B cell (primary cell): ENCODE measurements around the gene LRBA. TPM values are rescaled to one million over a fixed set of nuclear protein-coding genes. Genes with fewer than 3 reads are reported as not detected.

Source experiments
- ATAC-seq: fragments of 200-7000 bp; cut with Tn5 transposase; one replicate; pipeline ENCODE4 v1.10.0; 2021; ENCODE audit warnings: low read depth, mild to moderate bottlenecking, moderate number of reproducible peaks, moderate library complexity
- CTCF ChIA-PET: fragments of 350-600 bp; sonication (Branson Sonifier 250); formaldehyde crosslinking; loops from one replicate; lab custom pipeline; 2021; ENCODE audit warnings: antibody characterized with exemption, inconsistent platforms; lab: Charles Lee
- POLR2A ChIA-PET: fragments of 350-600 bp; sonication (Branson Sonifier 250); formaldehyde crosslinking; loops from one replicate; lab custom pipeline; 2021; ENCODE audit warnings: antibody characterized with exemption; lab: Charles Lee
- DNase-seq: peaks from one replicate; pipeline ENCODE4 v3.0.0; 2013
- H2AFZ ChIP-seq: 2 replicates; pipeline ENCODE4 v1.6.1; 2012; ENCODE audit warnings: mild to moderate bottlenecking, low read depth, low read length; ENCODE audit not compliant: insufficient read depth, poor library complexity, severe bottlenecking
- H3K27ac ChIP-seq, 2 donors: 1 replicate in 1 of 2; 2 replicates in 1 of 2; pipeline ENCODE4 v1.5.1; 2012 to 2013; ENCODE audit warnings: low read length in 2 of 2, mild to moderate bottlenecking in 2 of 2, moderate library complexity in 1 of 2
- H3K27me3 ChIP-seq, 4 experiments: fragments of 200-600 bp in 1 of 4; sonication (generic) in 1 of 4; replicated peaks in 1 of 4; 1 replicate in 2 of 4; 2 replicates in 2 of 4; pipeline versions ENCODE4 v1.6.1 to v1.7.0; 2013 to 2016; ENCODE audit warnings: low read length in 3 of 4, mild to moderate bottlenecking in 2 of 4, mixed read lengths in 1 of 4, moderate library complexity in 1 of 4; ENCODE audit not compliant: insufficient read depth in 4 of 4, control insufficient read depth in 3 of 4; ENCODE audit errors: control extremely low read depth in 1 of 4
- H3K36me3 ChIP-seq, 2 experiments: replicated peaks in 1 of 2; 1 replicate in 1 of 2; 2 replicates in 1 of 2; pipeline versions ENCODE4 v1.6.1 to v1.7.1; 2013; ENCODE audit warnings: low read length in 1 of 2; ENCODE audit not compliant: insufficient read depth in 2 of 2, control insufficient read depth in 1 of 2; ENCODE audit errors: control extremely low read depth in 1 of 2, extremely low read depth in 1 of 2
- H3K4me1 ChIP-seq, 2 donors: fragments of 200-600 bp in 1 of 2; sonication (generic) in 1 of 2; 1 replicate in 1 of 2; 2 replicates in 1 of 2; pipeline versions ENCODE4 v1.5.1 to v1.6.1; 2013 to 2017; ENCODE audit warnings: low read length in 2 of 2; ENCODE audit not compliant: control insufficient read depth in 2 of 2, insufficient read depth in 2 of 2
- H3K4me2 ChIP-seq: replicated peaks from 2 replicates; pipeline ENCODE3; 2012; ENCODE audit warnings: mild to moderate bottlenecking, low read depth, low read length; ENCODE audit not compliant: poor library complexity, severe bottlenecking
- H3K4me3 ChIP-seq, 5 experiments: fragments of 200-600 bp in 1 of 5; sonication (generic) in 1 of 5; 1 replicate in 3 of 5; 2 replicates in 2 of 5; pipeline versions ENCODE4 v1.5.1 to v1.7.0; 2011 to 2016; ENCODE audit warnings: low read length in 4 of 5, mild to moderate bottlenecking in 4 of 5, low read depth in 2 of 5, control low read depth in 1 of 5, moderate library complexity in 1 of 5; ENCODE audit not compliant: insufficient read depth in 1 of 5; ENCODE audit errors: control extremely low read depth in 1 of 5, extremely low read depth in 1 of 5
- H3K79me2 ChIP-seq: fragments of 200-600 bp; sonication (generic); one replicate; pipeline ENCODE4 v1.6.0; 2016; ENCODE audit warnings: low read length; ENCODE audit not compliant: control insufficient read depth, insufficient read depth
- H3K9ac ChIP-seq: fragments of 200-600 bp; sonication (generic); 2 replicates; pipeline ENCODE4 v1.6.1; 2017; ENCODE audit warnings: mild to moderate bottlenecking, low read length, moderate library complexity
- H3K9me3 ChIP-seq, 3 donors: one replicate each; pipeline versions ENCODE4 v1.6.1 to v1.7.1; 2013; ENCODE audit warnings: low read length in 2 of 3; ENCODE audit not compliant: control insufficient read depth in 2 of 3, insufficient read depth in 1 of 3; ENCODE audit errors: control extremely low read depth in 1 of 3
- H4K20me1 ChIP-seq: 2 replicates; pipeline ENCODE4 v1.6.0; 2012; ENCODE audit warnings: mild to moderate bottlenecking, low read length; ENCODE audit not compliant: insufficient read depth, control insufficient read depth, poor library complexity, severe bottlenecking
- H3K27ac Mint-ChIP-seq: one replicate; pipeline ENCODE4 v1.8.0; 2021; ENCODE audit warnings: mixed read lengths
- H3K27me3 Mint-ChIP-seq: one replicate; pipeline ENCODE4 v1.8.0; 2021; ENCODE audit warnings: mixed read lengths
- H3K4me1 Mint-ChIP-seq: one replicate; pipeline ENCODE4 v1.8.0; 2021; ENCODE audit warnings: mixed read lengths
- H3K4me3 Mint-ChIP-seq: one replicate; pipeline ENCODE4 v1.8.0; 2021; ENCODE audit warnings: mixed read lengths
- H3K9me3 Mint-ChIP-seq: one replicate; pipeline ENCODE4 v1.8.0; 2022; ENCODE audit warnings: mixed read lengths; ENCODE audit not compliant: insufficient read depth
- CTCF ChIP-seq: fragments of 200-600 bp; IDR thresholded peaks from one replicate; pipeline ENCODE4 v1.8.0; 2022; ENCODE audit warnings: antibody characterized with exemption, mild to moderate bottlenecking
- EZH2 ChIP-seq: IDR thresholded peaks from 2 replicates; pipeline ENCODE4 v1.6.1; 2012; ENCODE audit warnings: borderline replicate concordance, low read depth, mild to moderate bottlenecking, moderate library complexity, low read length; ENCODE audit not compliant: insufficient read depth, poor library complexity, severe bottlenecking
- WGBS: methylation state at CpG from one replicate; pipeline ENCODE4 v1.1.5; 2013; ENCODE audit warnings: missing lambda C conversion rate; ENCODE audit not compliant: insufficient coverage; 5-methylcytosine and 5-hydroxymethylcytosine counted together
- intact Hi-C: fragments of 100-400 bp; cut with micrococcal nuclease; formaldehyde crosslinking; loops from one replicate; pipeline ENCODE4 v1.10.0; 2022
- polyA plus RNA-seq: library from polyadenylated mRNA; depleted of rRNA; stranded (reverse); fragments of >200 nt; gene quantifications from 2 replicates; pipeline ENCODE4 v1.2.3, GENCODE V29; 2012
- total RNA-seq, 2 donors: library from RNA; stranded (reverse); fragments of 120-200 nt in 1 of 2; gene quantifications; 1 replicate in 1 of 2; 2 replicates in 1 of 2; pipeline versions ENCODE4 v1.2.3 to v1.2.4, GENCODE V29; 2013 to 2022

LRBA gene
- total and polyA plus RNA-seq, 2 donors (not counting 1 experiment from before 2014, with no cell fraction given): 17.5 to 86.7 TPM

- CTCF ChIA-PET: interaction anchor here (0.8 kb wide), 1 partner anchor 8 kb away, joined by 3 read pairs; no protein-coding TSS in a partner anchor
- 97% methylated on average over 4 of the region's 7 CpGs for WGBS
- Mint-ChIP-seq H3K4me3 (no peak overlapping the region), H3K4me1 (no peaks in the 10 kb centered on the region), H3K27me3 (no peaks in the 10 kb centered on the region), H3K27ac (no peak overlapping the region), H3K9me3 (no peaks in the 10 kb centered on the region)
- H3K9me3 ChIP-seq: no peaks in the 10 kb centered on the region
- TF ChIP-seq EZH2: no peak
- H3K4me3 ChIP-seq: no peak overlapping the region
- H3K36me3 ChIP-seq: no peaks in the 10 kb centered on the region
- H3K27me3 ChIP-seq: no peaks in the 10 kb centered on the region
- no peak overlapping the region for H3K9ac ChIP-seq
- H4K20me1 ChIP-seq: no peaks in the 10 kb centered on the region
- H3K4me1 ChIP-seq: no peaks in the 10 kb centered on the region
- ATAC-seq (no peak), DNase-seq (no peak)
- POLR2A ChIA-PET: no interaction called here
- intact Hi-C loops: no loop called here
- H3K27ac ChIP-seq: no peak overlapping the region
- H2AFZ ChIP-seq: no peak overlapping the region
- no peak overlapping the region for H3K4me2 ChIP-seq
- no peaks in the 10 kb centered on the region for H3K79me2 ChIP-seq
Measured at GRCh38 chr4:150251752-150252190, 763.3 kb downstream of the LRBA start.

- TF ChIP-seq CTCF: no peak
- Mint-ChIP-seq H3K4me1 (no peaks in the 10 kb centered on the region), H3K27me3 (no peaks in the 10 kb centered on the region), H3K9me3 (no peaks in the 10 kb centered on the region), H3K27ac (no peak overlapping the region), H3K4me3 (no peak overlapping the region)
- H3K4me2 ChIP-seq: no peak overlapping the region
- intact Hi-C loops: no loop called here
- no peaks in the 10 kb centered on the region for H3K27me3 ChIP-seq
- no peak overlapping the region for H3K4me3 ChIP-seq
- POLR2A ChIA-PET: no interaction called here
- no peak overlapping the region for H3K27ac ChIP-seq
- H2AFZ ChIP-seq: no peak overlapping the region
- no peaks in the 10 kb centered on the region for H3K36me3 ChIP-seq
- ATAC-seq (no peak), DNase-seq (no peak)
- H4K20me1 ChIP-seq: no peaks in the 10 kb centered on the region
- no peaks in the 10 kb centered on the region for H3K9me3 ChIP-seq
- no peaks in the 10 kb centered on the region for H3K4me1 ChIP-seq
- no peak overlapping the region for H3K9ac ChIP-seq
- CTCF ChIA-PET: no interaction called here
- WGBS: no CpG with 5 or more reads among the region's 4 CpGs
- H3K79me2 ChIP-seq: no peaks in the 10 kb centered on the region
Measured at GRCh38 chr4:150250998-150251651, 764.0 kb downstream of the LRBA start.
